Karpas-422 (cell line): ENCODE measurements around the gene FCHSD2. TPM values are rescaled to one million over a fixed set of nuclear protein-coding genes. Genes with fewer than 3 reads are reported as not detected.

Experiments used
- DNase-seq: peaks from one replicate; pipeline ENCODE4 v3.0.0-alpha.2; 2015
- H2AFZ ChIP-seq: fragments of 200-600 bp; sonication (generic); 2 replicates; pipeline ENCODE4 v1.6.1; 2014; ENCODE audit warnings: antibody characterized with exemption, low read length, mixed read lengths
- H3K27ac ChIP-seq: fragments of 200-600 bp; sonication (generic); 2 replicates; pipeline ENCODE4 v1.5.1; 2014; ENCODE audit warnings: mild to moderate bottlenecking, low read length, moderate library complexity
- H3K27me3 ChIP-seq: fragments of 200-600 bp; sonication (generic); 2 replicates; pipeline ENCODE4 v1.6.1; 2014; ENCODE audit warnings: low read length, mixed read lengths
- H3K36me3 ChIP-seq: fragments of 200-600 bp; sonication (generic); 2 replicates; pipeline ENCODE4 v1.6.1; 2014; ENCODE audit warnings: low read length, mixed read lengths; ENCODE audit not compliant: insufficient read depth
- H3K4me1 ChIP-seq: fragments of 200-600 bp; sonication (generic); 2 replicates; pipeline ENCODE4 v1.6.1; 2014; ENCODE audit warnings: mild to moderate bottlenecking, low read length, mixed read lengths
- H3K4me2 ChIP-seq: fragments of 200-600 bp; sonication (generic); 2 replicates; pipeline ENCODE4 v1.6.1; 2014; ENCODE audit warnings: low read length, low read depth, mild to moderate bottlenecking; ENCODE audit not compliant: poor library complexity, severe bottlenecking
- H3K4me3 ChIP-seq: fragments of 200-600 bp; sonication (generic); 2 replicates; pipeline ENCODE4 v1.5.1; 2014; ENCODE audit warnings: mild to moderate bottlenecking, antibody characterized with exemption, low read length, mixed read lengths
- H3K79me2 ChIP-seq: fragments of 200-600 bp; sonication (generic); 2 replicates; pipeline ENCODE4 v1.6.1; 2014; ENCODE audit warnings: mild to moderate bottlenecking, low read length, mixed read lengths
- H3K9ac ChIP-seq: fragments of 200-600 bp; sonication (generic); 2 replicates; pipeline ENCODE4 v1.6.0; 2014; ENCODE audit warnings: low read length
- H3K9me2 ChIP-seq: fragments of 200-600 bp; sonication (generic), shearing (Covaris generic); replicated peaks from 2 replicates; pipeline ENCODE4 v1.6.0; 2014; ENCODE audit warnings: mild to moderate bottlenecking, low read length, moderate library complexity; ENCODE audit not compliant: insufficient read depth
- H3K9me3 ChIP-seq: fragments of 300-700, 200-600 bp; sonication (generic); 2 replicates; pipeline ENCODE4 v1.6.1; 2014; ENCODE audit warnings: low read length, mixed read lengths
- H4K20me1 ChIP-seq: fragments of 200-600 bp; sonication (generic); 2 replicates; pipeline ENCODE4 v1.6.1; 2014; ENCODE audit warnings: mild to moderate bottlenecking, antibody characterized with exemption, low read length, low read depth; ENCODE audit not compliant: insufficient read depth
- total RNA-seq: library from RNA; depleted of rRNA; stranded (reverse); fragments of >200 nt; shearing (Covaris generic); gene quantifications from 2 replicates; pipeline ENCODE4 v1.2.3, GENCODE V29; 2014; ENCODE audit warnings: low replicate concordance

Gene FCHSD2
- total RNA-seq, 1 experiment from 2014 or later, result 48.2 TPM

DNA sequence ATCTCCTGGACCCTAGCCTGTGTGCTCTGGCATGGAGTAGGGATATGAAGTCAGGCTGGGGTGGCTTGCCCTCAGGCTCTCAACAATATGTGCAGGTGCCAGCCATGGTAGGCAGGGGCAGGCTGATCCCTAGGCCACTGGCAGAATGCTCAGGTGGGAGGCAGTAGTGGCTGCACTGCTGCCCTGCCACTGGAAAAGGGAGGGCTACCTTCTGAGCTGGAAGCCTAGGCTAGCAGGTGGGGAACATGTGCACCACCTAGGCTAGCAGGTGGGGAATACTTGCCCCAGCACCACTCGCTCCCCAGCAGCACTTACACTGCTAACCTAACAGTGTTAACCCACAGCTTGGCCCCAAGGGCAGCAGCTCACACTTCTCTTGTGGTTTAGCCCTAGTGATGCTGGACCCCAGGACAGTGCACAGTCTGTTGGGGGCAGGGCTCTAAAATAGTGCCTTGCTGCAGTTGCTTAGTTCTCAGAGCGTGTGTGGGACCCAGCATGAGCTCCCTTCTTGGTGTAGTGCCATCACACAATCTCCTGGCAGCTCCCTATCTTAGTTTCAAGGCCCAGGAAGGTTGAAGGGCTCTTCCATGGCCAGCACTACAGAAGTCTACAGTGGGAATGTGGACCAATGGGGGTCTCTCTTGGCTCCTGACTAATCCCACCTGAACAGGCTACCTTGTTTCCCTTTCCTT is 130.8 kb downstream of the FCHSD2 start:
- no peaks in the 10 kb centered on the region for H3K9me2 ChIP-seq
- H3K4me1 ChIP-seq, result no peaks in the 10 kb centered on the region
- no peak overlapping the region for H3K4me3 ChIP-seq
- H3K36me3 ChIP-seq, result peaks cover 61% of the 10 kb centered on the region
- H3K27me3 ChIP-seq, result no peaks in the 10 kb centered on the region
- no peak for DNase-seq
- H4K20me1 ChIP-seq, result no peaks in the 10 kb centered on the region
- H3K27ac ChIP-seq, result no peak overlapping the region
- peaks cover 88% of the 10 kb centered on the region for H3K79me2 ChIP-seq
- peaks cover 30% of the 10 kb centered on the region for H3K9me3 ChIP-seq
- no peak overlapping the region for H2AFZ ChIP-seq
- H3K9ac ChIP-seq, result no peak overlapping the region
- H3K4me2 ChIP-seq, result no peak overlapping the region

GRCh38 chr11:73009972-73010371 is 132.1 kb downstream of the FCHSD2 start:
- H3K79me2 ChIP-seq, result peaks cover 90% of the 10 kb centered on the region
- H3K4me1 ChIP-seq, result peaks cover 3% of the 10 kb centered on the region; the same call in 1 of the 2 replicates
- peaks cover 30% of the 10 kb centered on the region for H3K9me3 ChIP-seq
- H3K4me3 ChIP-seq, result no peak overlapping the region
- H3K27me3 ChIP-seq, result no peaks in the 10 kb centered on the region
- DNase-seq, result peak; percentile 69
- no peak overlapping the region for H3K4me2 ChIP-seq
- H4K20me1 ChIP-seq, result no peaks in the 10 kb centered on the region
- peaks cover 61% of the 10 kb centered on the region for H3K36me3 ChIP-seq
- H3K9ac ChIP-seq, result no peak overlapping the region
- H3K27ac ChIP-seq, result no peak overlapping the region
- H2AFZ ChIP-seq, result no peak overlapping the region
- no peaks in the 10 kb centered on the region for H3K9me2 ChIP-seq

DNA sequence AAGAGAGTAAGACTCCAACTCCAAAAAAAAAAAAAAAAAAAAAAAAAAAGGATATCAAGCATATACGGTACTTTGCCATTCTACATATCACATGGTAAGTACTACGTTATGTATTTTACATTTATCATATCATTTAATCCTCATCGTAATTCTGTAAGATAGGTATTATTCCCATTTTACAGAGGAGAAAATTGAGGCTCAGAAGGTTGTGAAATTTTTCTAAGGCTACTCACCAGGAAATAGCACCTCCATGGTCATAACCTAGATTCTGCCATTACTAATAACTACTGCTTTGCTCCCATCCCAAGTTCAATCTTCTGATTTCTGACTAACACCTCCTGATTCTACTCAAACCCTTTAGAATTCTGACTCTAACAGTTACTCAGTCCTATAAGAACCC is 138.0 kb downstream of the FCHSD2 start:
- Histone ChIP-seq H3K9me3 (no peaks in the 10 kb centered on the region), H3K9ac (no peak overlapping the region), H3K79me2 (peaks cover 83% of the 10 kb centered on the region), H4K20me1 (no peaks in the 10 kb centered on the region), H3K4me1 (peaks cover 58% of the 10 kb centered on the region), H3K9me2 (no peaks in the 10 kb centered on the region), H2AFZ (no peak overlapping the region), H3K27me3 (no peaks in the 10 kb centered on the region), H3K27ac (peak overlapping the region; percentile 96), H3K4me2 (peak overlapping the region; percentile 64), H3K4me3 (no peak overlapping the region), H3K36me3 (peaks cover 37% of the 10 kb centered on the region)
- no peak for DNase-seq

GRCh38 chr11:73003088-73003487 is 139.0 kb downstream of the FCHSD2 start:
- Histone ChIP-seq H3K4me1 (peaks cover 66% of the 10 kb centered on the region), H3K79me2 (peaks cover 83% of the 10 kb centered on the region)

GRCh38 chr11:73002214-73002613 is 139.9 kb downstream of the FCHSD2 start:
- H3K79me2 ChIP-seq, result peaks cover 83% of the 10 kb centered on the region

More at GRCh38 chr11:73003088-73003487, 139.0 kb downstream of the FCHSD2 start:
- DNase-seq, result peak; percentile 91
- Histone ChIP-seq H3K36me3 (peaks cover 33% of the 10 kb centered on the region), H3K27me3 (no peaks in the 10 kb centered on the region), H3K27ac (peak overlapping the region; percentile 96), H3K9me3 (no peaks in the 10 kb centered on the region), H3K9me2 (no peaks in the 10 kb centered on the region), H3K4me2 (peak overlapping the region; percentile 64), H4K20me1 (no peaks in the 10 kb centered on the region), H3K9ac (0 out of 2 replicates have a peak overlapping the region, but pooled peaks have one; percentile 44), H2AFZ (no peak overlapping the region), H3K4me3 (peak overlapping the region; percentile 17; the same call in 1 of the 2 replicates)

DNA sequence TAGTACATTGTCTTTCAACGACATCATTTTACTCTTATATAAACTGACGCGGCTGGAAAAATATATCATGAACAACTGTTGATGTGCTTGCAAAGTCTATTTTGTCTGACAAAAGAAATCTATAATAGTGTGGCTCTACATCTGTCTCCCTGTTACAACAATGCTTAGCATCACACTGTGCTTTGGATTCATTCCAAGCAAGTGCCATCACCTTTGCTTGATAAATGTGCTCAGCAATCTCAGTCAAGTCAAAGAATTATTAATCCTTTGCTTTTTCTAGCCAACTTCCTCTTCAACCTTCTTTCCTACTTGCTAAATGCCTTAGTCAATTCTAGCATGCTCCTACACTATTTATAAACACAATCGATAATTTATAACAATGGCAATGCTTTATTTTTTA is 140.5 kb downstream of the FCHSD2 start:
- H3K27me3 ChIP-seq, result no peaks in the 10 kb centered on the region
- peaks cover 83% of the 10 kb centered on the region for H3K79me2 ChIP-seq
- H3K9me2 ChIP-seq, result no peaks in the 10 kb centered on the region
- H3K9ac ChIP-seq, result peak overlapping the region; percentile 49; the same call in 1 of the 2 replicates
- H3K4me3 ChIP-seq, result peak overlapping the region; percentile 40
- peak; percentile 75 for DNase-seq
- no peaks in the 10 kb centered on the region for H3K9me3 ChIP-seq
- H3K4me2 ChIP-seq, result peak overlapping the region; percentile 60
- peaks cover 80% of the 10 kb centered on the region for H3K4me1 ChIP-seq
- peak overlapping the region; percentile 96 for H3K27ac ChIP-seq
- H4K20me1 ChIP-seq, result no peaks in the 10 kb centered on the region
- H3K36me3 ChIP-seq, result peaks cover 37% of the 10 kb centered on the region
- no peak overlapping the region for H2AFZ ChIP-seq

More at GRCh38 chr11:73002214-73002613, 139.9 kb downstream of the FCHSD2 start:
- Histone ChIP-seq H3K4me2 (peak overlapping the region; percentile 64), H2AFZ (no peak overlapping the region), H3K9me2 (no peaks in the 10 kb centered on the region), H3K4me1 (peaks cover 74% of the 10 kb centered on the region), H3K27me3 (no peaks in the 10 kb centered on the region), H4K20me1 (no peaks in the 10 kb centered on the region), H3K9ac (peak overlapping the region; percentile 49), H3K4me3 (peak overlapping the region; percentile 40), H3K36me3 (peaks cover 33% of the 10 kb centered on the region), H3K9me3 (no peaks in the 10 kb centered on the region), H3K27ac (peak overlapping the region; percentile 96)
- DNase-seq, result peak; percentile 56

DNA sequence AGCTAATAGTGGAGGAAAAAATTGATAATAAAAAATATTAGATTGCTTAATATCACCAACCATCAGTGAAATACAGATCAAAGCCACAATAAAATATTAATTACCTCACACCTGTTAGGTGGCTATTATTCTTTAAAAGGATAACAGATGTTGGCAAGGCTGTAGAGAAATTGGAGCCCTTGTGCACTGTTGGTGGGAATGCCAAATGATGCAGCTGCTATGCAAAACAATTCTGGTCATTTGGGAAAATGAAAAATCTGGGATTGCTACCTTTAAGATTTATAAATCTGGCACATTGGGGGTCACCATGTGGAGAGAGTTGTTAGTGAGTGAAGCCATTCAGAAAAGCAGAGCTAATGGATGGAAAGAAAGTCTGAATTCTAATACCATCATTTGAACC is 143.4 kb downstream of the FCHSD2 start:
- H3K27me3 ChIP-seq, result no peaks in the 10 kb centered on the region
- H3K9me2 ChIP-seq, result no peaks in the 10 kb centered on the region
- no peaks in the 10 kb centered on the region for H4K20me1 ChIP-seq
- H3K4me1 ChIP-seq, result peaks cover 66% of the 10 kb centered on the region
- H3K79me2 ChIP-seq, result peaks cover 87% of the 10 kb centered on the region
- no peak overlapping the region for H3K4me2 ChIP-seq
- no peak overlapping the region for H3K4me3 ChIP-seq
- no peaks in the 10 kb centered on the region for H3K9me3 ChIP-seq
- H2AFZ ChIP-seq, result no peak overlapping the region
- peak overlapping the region; percentile 60 for H3K27ac ChIP-seq
- H3K36me3 ChIP-seq, result peaks cover 44% of the 10 kb centered on the region
- no peak for DNase-seq
- no peak overlapping the region for H3K9ac ChIP-seq

DNA sequence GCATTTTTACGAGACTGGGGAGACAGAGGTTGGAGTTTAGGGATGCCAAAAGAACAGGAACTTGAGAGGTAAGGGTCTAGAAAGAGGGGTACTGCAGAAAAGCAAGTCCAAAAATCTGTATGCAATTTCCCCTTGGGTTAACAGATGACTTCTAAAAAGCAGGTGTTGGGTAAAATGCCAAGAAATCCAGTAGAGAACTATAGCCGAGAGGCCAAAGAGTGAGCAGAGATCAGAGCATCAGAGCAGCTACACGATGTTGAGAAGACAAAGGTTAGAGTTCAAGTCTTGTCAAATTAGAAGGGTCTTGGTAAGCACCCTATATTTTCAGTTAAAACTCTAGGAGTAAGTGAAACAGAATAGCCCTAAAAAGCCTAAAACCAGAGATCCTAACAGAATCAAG is 145.2 kb downstream of the FCHSD2 start:
- peaks cover 49% of the 10 kb centered on the region for H3K4me1 ChIP-seq
- H4K20me1 ChIP-seq, result no peaks in the 10 kb centered on the region
- H3K4me2 ChIP-seq, result peak overlapping the region; percentile 18
- H3K79me2 ChIP-seq, result peaks cover 79% of the 10 kb centered on the region
- H3K9me3 ChIP-seq, result no peaks in the 10 kb centered on the region
- no peak overlapping the region for H3K9ac ChIP-seq
- H3K9me2 ChIP-seq, result no peaks in the 10 kb centered on the region
- no peak for DNase-seq
- H3K36me3 ChIP-seq, result peaks cover 41% of the 10 kb centered on the region
- no peak overlapping the region for H2AFZ ChIP-seq
- peak overlapping the region; percentile 60 for H3K27ac ChIP-seq
- H3K27me3 ChIP-seq, result no peaks in the 10 kb centered on the region
- H3K4me3 ChIP-seq, result peak overlapping the region; percentile 5; the same call in 1 of the 2 replicates
